ENCODE measurements around the gene SLC9A3. TPM values are rescaled to one million over a fixed set of nuclear protein-coding genes. Genes with fewer than 3 reads are reported as not detected.
"Not testable (repeated sequence)": the region's sequence is repeated elsewhere in the genome, so short reads cannot be mapped to it uniquely, and the experiment has no call there.

Gene SLC9A3
- 1.5 TPM for polyA plus RNA-seq (2013, experiment 1 of 2; ENCODE audit: insufficient read length)
- polyA plus RNA-seq (2013, experiment 2 of 2; ENCODE audit: insufficient read length), result 1.7 TPM

GRCh38 chr5:524234-524972 is at the start of gene SLC9A3:
TSS of gene SLC9A3 (minus strand) at chr5:524449.
- no peak for DNase-seq

- no peak for DNase-seq
These were observed 49.7 kb upstream of the SLC9A3 start for GRCh38 chr5:573976-574375.

- DNase-seq, result no peak
These were observed 49.0 kb upstream of the SLC9A3 start for GRCh38 chr5:573206-573605.

- no peak for DNase-seq
These were observed 48.3 kb upstream of the SLC9A3 start for GRCh38 chr5:572398-573019.

- no peak for DNase-seq
These were observed 47.5 kb upstream of the SLC9A3 start for GRCh38 chr5:571791-572190.

GRCh38 chr5:570886-571285 is 46.6 kb upstream of the SLC9A3 start:
- DNase-seq, result no peak

GRCh38 chr5:570446-570845 is 46.2 kb upstream of the SLC9A3 start:
- no peak for DNase-seq

GRCh38 chr5:569868-570361 is 45.7 kb upstream of the SLC9A3 start:
- DNase-seq, result no peak

- no peak for DNase-seq
These were observed 45.2 kb upstream of the SLC9A3 start for GRCh38 chr5:569358-569867.

GRCh38 chr5:568809-569208 is 44.6 kb upstream of the SLC9A3 start:
- no peak for DNase-seq

GRCh38 chr5:568061-568781 is 44.0 kb upstream of the SLC9A3 start:
- DNase-seq, result no peak

GRCh38 chr5:567664-568060 is 43.4 kb upstream of the SLC9A3 start:
- DNase-seq, result no peak

- no peak for DNase-seq
These were observed 42.5 kb upstream of the SLC9A3 start for GRCh38 chr5:566636-567309.

GRCh38 chr5:565782-566440 is 41.7 kb upstream of the SLC9A3 start:
- DNase-seq, result peak; percentile 51

GRCh38 chr5:561408-561807 is 37.2 kb upstream of the SLC9A3 start:
- no peak for DNase-seq

- no peak for DNase-seq
These were observed 36.5 kb upstream of the SLC9A3 start for GRCh38 chr5:560792-561166.

GRCh38 chr5:558871-559503 is 34.7 kb upstream of the SLC9A3 start:
- no peak for DNase-seq

- no peak for DNase-seq
These were observed 34.1 kb upstream of the SLC9A3 start for GRCh38 chr5:558326-558725.

- DNase-seq, result not testable (repeated sequence)
These were observed 33.7 kb upstream of the SLC9A3 start for GRCh38 chr5:557917-558316.

GRCh38 chr5:556909-557441 is 32.7 kb upstream of the SLC9A3 start:
- DNase-seq, result no peak

GRCh38 chr5:555058-555623 is 30.9 kb upstream of the SLC9A3 start:
- no peak for DNase-seq
